Right atrium auricular region (tissue), 2 donors: ENCODE data around the gene COQ10A. TPM values are rescaled to one million over a fixed set of nuclear protein-coding genes. Genes with fewer than 3 reads are reported as not detected.
"Not testable (repeated sequence)": the region's sequence is repeated elsewhere in the genome, so short reads cannot be mapped to it uniquely, and the experiment has no call there.

Source experiments
- DNase-seq: peaks from one replicate; pipeline ENCODE4 v3.0.0-alpha.2; 2019; ENCODE audit warnings: low spot score
- H3K27ac ChIP-seq, 2 donors: fragments of 200-600 bp; sonication (generic); 1 replicate in 1 of 2; 2 replicates in 1 of 2; pipeline ENCODE4 v1.5.1; 2016 to 2019
- H3K27me3 ChIP-seq, 2 donors: fragments of 200-600 bp; sonication (generic); one replicate each; pipeline versions ENCODE4 v1.5.1 to v1.6.0; 2017 to 2019
- H3K36me3 ChIP-seq: fragments of 200-600 bp; sonication (generic); one replicate; pipeline ENCODE4 v1.5.1; 2016
- H3K4me1 ChIP-seq, 2 donors: fragments of 200-600 bp; sonication (generic); one replicate each; pipeline versions ENCODE4 v1.5.1 to v1.6.0; 2017 to 2019
- H3K4me3 ChIP-seq, 2 donors: fragments of 200-600 bp; sonication (generic); 1 replicate in 1 of 2; 2 replicates in 1 of 2; pipeline ENCODE4 v1.5.1; 2017 to 2019; ENCODE audit warnings: mild to moderate bottlenecking in 1 of 2, moderate library complexity in 1 of 2
- H3K9me3 ChIP-seq, 2 donors: fragments of 200-600 bp; sonication (generic); one replicate each; pipeline ENCODE4 v1.5.1; 2019
- CTCF ChIP-seq, 2 donors: fragments of 200-600 bp; sonication (generic); IDR thresholded peaks; one replicate each; pipeline ENCODE4 v1.5.1; 2019; ENCODE audit warnings: antibody characterized with exemption in 2 of 2
- total RNA-seq, 2 donors: library from RNA; depleted of rRNA; stranded (reverse); fragments of >200 nt; gene quantifications; one replicate each; pipeline ENCODE4 v1.1.0, GENCODE V29; 2016

COQ10A gene
- total RNA-seq, 2 donors from 2014 or later = 68.5 to 149 TPM

- Histone ChIP-seq H3K4me1 (peaks cover 0 to 14% of the 10 kb centered on the region in 2 donors), H3K27me3 (no peaks in the 10 kb centered on the region), H3K9me3 (no peaks in the 10 kb centered on the region), H3K27ac (no peak overlapping the region), H3K36me3 (peaks cover 82% of the 10 kb centered on the region), H3K4me3 (no peak overlapping the region)
- TF ChIP-seq CTCF (IDR thresholded peaks at IDR 0.05) = no peak
- DNase-seq = no peak
These were observed 15.8 kb downstream of the COQ10A start for GRCh38 chr12:56282579-56282978.

DNA sequence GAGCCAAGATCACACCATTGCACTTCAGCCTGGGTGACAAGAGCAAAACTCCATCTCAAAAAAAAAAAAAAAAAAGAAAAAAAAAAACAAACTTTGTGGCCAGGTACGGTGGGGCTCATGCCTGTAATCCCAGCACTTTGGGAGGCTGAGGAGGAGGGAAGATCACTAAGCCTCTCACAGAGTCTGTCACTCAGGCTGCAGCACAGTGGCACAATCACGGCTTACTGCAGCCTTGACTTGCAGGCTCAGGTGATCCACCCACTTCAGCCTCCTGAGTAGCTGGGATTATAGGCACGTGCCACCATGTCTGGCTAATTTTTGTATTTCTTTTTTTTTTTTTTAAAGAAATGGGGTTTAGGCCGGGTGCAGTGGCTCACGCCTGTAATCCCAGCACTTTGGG lies 17.5 kb downstream of the COQ10A start:
- not testable (repeated sequence) for H3K9me3 ChIP-seq, H3K27me3 ChIP-seq, DNase-seq, H3K4me3 ChIP-seq, H3K27ac ChIP-seq
- peaks cover 65% of the 10 kb centered on the region for H3K36me3 ChIP-seq
- H3K4me1 ChIP-seq = peaks cover 0 to 18% of the 10 kb centered on the region in 2 donors

DNA sequence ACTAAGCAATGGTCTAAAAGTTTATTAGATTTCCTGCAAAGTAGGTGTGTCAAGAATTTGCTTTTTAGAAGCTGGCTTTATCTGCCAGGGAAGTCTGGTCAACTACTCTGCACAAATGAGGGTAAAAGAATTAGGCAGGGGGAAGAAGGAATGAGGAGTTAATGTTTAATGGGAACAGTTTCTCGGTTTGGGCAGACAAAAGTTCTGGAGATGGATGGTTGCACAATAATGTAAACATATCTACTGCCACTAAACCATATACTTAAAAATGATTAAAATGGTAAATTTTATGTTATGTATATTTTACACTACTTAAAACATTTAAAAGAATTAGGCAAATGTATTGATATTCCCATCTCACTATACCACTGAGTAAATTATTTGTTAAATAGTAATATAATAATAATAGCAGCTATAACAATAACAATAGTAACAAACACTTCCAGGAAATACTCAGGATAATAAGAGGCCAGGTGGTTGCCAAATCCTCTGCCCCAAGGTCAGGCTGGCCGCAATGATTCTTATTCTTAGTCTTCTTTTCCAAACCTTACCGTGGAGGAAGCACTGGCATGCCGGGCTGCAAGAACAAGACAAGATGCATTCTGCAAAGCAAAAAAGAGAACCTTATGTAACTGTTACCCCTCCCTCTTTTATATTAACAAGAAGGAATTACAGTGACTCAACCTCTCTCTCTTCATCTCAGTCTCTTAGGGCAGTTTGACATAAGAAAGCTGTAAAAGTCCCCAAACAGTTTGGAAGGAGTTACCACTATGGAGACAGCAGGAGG lies 19.5 kb downstream of the COQ10A start:
- Histone ChIP-seq H3K4me1 (peaks cover 0 to 20% of the 10 kb centered on the region in 2 donors), H3K9me3 (no peaks in the 10 kb centered on the region), H3K4me3 (no peak overlapping the region), H3K36me3 (peaks cover 52% of the 10 kb centered on the region), H3K27me3 (no peaks in the 10 kb centered on the region), H3K27ac (no peak overlapping the region)
- no peak for DNase-seq
- no peak for TF ChIP-seq CTCF (IDR thresholded peaks at IDR 0.05)

GRCh38 chr12:56288705-56289387 lies 22.1 kb downstream of the COQ10A start:
- Histone ChIP-seq H3K9me3 (no peaks in the 10 kb centered on the region), H3K27ac (no peak overlapping the region), H3K27me3 (no peaks in the 10 kb centered on the region), H3K36me3 (peaks cover 31% of the 10 kb centered on the region), H3K4me1 (peaks cover 0 to 38% of the 10 kb centered on the region in 2 donors), H3K4me3 (no peak overlapping the region)
- no peak for TF ChIP-seq CTCF (IDR thresholded peaks at IDR 0.05)
- no peak for DNase-seq

- Histone ChIP-seq H3K4me3 (no peak overlapping the region), H3K9me3 (no peaks in the 10 kb centered on the region), H3K4me1 (peaks cover 0 to 58% of the 10 kb centered on the region in 2 donors), H3K27me3 (no peaks in the 10 kb centered on the region), H3K36me3 (peaks cover 19% of the 10 kb centered on the region), H3K27ac (no peak overlapping the region)
- no peak for TF ChIP-seq CTCF (IDR thresholded peaks at IDR 0.05)
- no peak for DNase-seq
These were observed 27.1 kb downstream of the COQ10A start for GRCh38 chr12:56293795-56294194.

DNA sequence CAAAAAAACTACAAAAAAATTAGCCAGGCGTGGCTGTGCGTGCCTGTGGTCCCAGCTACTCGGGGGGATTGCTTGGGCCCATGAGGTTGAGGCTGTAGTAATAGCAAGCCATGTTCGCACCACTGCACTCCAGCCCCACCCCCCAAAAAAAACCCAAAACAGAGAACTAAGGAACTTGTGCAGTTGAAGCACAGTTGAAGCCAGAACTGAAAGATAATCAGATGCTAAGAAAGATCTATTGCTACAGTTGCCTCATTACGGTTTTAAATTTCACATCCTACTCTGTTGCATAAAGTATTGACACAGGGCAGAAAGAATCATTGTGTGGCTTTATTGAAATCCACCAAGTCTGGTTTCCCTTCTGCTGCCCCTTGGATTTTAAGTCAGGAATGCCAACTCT lies 29.6 kb downstream of the COQ10A start:
- Histone ChIP-seq H3K36me3 (peaks cover 13% of the 10 kb centered on the region), H3K27ac (no peak overlapping the region), H3K9me3 (no peaks in the 10 kb centered on the region), H3K4me1 (peaks cover 0 to 65% of the 10 kb centered on the region in 2 donors), H3K4me3 (no peak overlapping the region), H3K27me3 (no peaks in the 10 kb centered on the region)
- no peak for DNase-seq
- TF ChIP-seq CTCF (IDR thresholded peaks at IDR 0.05) = no peak
